GM19351 (cell line): ENCODE measurements around the gene C2orf78.

Experiments
- ATAC-seq: cut with Tn5 transposase; IDR thresholded peaks from one replicate; pipeline ENCODE4 v1.9.1; 2021; ENCODE audit warnings: mild to moderate bottlenecking, moderate library complexity; ENCODE audit not compliant: unreplicated experiment

The C2orf78 gene

DNA sequence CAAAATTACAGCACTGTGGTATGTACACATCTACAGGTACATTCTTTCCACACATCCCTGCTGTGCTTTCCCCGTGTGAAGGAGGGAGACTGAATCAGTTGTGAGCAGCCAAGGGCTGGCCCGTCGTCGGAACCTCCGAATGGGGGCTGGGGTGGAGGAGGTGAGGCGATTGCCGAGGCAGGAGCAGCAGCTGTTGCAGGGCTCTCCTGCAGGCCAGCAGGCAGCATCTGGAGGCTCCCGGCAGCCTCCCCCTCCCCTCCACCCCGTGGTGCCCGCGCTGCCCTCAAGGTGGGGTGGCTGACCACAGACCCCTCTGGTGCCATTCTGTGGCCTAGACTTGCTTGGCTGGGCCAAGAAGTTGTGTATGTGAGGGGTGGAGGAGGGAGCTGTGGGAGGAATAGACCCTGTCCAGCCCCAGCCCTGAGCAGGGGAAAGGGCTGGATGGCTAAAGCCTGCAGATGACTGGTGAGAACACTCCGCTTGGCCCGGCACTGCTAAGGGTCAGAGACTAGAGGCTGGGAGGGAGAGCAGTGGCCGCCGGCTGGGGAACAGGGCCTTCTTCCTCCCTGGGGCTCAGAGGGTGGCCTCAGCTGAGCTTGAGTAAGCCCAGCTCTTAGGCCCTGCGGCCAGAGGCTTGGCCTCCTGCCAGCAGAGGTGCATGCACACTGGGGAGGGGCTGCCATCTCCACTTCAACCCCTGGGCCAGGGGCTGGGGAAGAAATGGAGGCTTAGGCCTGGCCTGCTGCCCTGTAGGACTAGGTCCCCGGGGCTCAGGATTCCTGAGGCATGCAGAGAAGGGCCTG, 52.4 kb downstream of the C2orf78 start:
- ATAC-seq = no peak

- no peak for ATAC-seq
Measured at GRCh38 chr2:73837847-73838585, 54.0 kb downstream of the C2orf78 start.

DNA sequence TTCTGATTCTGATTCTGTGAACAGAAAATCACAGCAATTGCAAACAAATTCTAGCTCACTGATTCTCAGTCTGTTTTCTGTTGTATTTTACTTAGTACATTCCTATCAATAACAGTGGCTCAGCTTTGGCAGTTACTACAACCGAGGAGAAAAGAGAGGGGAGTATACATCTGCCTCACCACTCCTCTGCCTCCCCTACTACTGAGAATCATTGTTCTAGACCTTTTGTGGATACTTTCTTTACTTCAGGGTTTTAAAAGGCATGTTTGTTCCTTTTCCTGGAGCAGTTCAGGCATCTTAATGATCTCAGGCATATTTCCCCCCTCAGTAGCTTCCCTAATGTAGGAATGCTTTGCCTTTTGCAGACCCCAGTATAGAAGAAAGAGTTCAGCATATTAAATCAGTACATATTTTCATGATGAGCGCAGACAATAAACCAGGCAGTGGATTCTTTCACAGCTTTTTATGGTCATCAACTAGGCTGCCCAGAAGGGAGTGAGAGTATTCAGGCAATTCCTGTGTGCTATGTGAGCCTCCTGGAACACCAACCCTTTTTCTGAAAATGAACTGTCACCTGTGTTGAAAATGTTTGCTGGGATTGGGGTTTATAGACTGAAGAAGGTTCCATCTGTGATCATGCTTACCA, 55.0 kb downstream of the C2orf78 start:
- no peak for ATAC-seq

GRCh38 chr2:73839653-73840411, 55.8 kb downstream of the C2orf78 start:
- ATAC-seq = no peak

- ATAC-seq = no peak
Measured at GRCh38 chr2:73841912-73842738, 58.1 kb downstream of the C2orf78 start.

DNA sequence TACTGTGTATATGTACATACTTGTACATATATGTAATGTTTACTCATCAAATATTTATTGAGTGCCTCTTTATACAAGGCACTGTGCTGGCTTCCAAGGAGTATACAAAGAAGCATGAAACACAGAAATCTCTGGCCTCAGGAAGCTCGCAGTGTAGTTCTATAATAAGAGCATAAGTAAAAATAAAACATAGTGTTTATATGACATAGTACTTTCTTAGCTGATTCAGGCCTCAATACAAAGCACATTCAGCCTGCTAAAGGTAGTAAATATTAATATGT, 58.7 kb downstream of the C2orf78 start:
- ATAC-seq = no peak

DNA sequence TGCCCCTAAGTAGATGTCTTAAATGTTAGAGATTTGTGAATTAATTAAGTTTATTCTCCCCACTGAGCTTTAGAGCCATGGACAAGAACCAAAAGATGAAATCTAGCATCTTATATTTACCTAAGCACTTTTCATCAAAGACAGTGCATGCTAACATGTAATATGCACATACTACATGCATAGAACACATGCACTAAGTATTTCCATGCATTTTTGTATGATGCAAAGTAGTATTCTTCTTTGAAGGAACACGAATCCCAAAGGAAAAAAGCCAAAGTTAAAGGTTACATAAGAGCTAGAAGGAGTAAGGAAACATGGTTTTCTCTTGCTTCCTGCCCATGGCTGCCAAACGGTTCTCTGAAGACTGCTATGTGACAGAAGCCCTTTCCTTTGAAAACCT, 60.1 kb downstream of the C2orf78 start:
- ATAC-seq = no peak

DNA sequence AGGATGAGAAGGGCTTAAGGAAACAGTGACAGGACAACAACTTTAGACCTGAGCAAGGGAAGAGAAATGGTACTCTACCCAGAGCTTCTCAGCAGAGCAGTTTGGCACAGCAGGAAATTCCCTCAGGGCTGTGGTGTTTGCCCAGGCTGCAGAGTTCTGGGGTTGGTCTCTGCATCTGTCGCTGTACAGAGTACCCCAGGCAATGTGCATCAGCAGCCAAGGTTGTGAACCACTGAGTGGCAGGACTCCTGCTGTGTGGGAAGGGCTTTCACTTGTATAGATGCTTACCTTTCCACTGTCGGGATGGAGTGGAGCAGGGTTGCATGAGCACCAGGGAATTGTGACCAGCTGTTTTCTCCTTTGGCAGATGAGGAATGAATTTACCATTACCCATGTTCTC, 66.0 kb downstream of the C2orf78 start:
- ATAC-seq = no peak

DNA sequence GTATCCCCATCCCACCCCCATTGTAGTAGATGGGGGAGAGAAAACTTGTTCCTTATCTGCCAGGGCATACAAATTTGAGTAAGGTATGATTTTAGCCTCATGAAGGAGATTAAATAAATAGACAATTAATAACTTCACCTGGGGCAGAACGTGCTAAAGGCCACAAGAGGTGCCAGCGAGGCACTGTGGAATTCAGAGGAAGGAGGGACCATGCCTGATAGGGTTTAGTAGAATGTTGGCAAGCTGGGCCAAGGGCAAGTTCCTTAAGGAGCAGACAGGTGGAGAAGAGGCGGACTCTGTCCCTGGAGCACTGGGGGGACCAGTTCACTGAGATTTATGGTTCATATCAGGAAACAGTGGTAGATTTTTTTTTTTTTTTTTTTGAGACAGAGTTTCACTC, 67.3 kb downstream of the C2orf78 start:
- no peak for ATAC-seq

DNA sequence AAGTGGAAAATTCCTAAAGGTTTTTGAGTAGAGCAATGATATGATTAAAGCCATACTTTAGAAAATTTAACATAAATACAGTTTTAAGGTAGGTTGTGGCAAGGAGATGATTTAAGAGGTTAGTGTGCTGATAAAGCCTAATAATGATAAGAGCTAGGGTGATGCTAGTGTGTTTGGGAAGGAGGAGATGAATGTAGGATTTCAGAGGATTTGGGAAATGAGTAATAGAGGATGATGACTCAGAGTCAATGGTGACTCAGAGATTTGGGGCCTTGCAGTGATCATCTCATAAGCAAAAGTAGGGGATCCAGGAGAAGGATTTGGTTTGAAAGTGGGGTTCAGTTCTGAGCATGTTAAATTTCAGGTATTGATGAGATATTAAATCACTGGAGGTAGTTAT, 68.0 kb downstream of the C2orf78 start:
- no peak for ATAC-seq

GRCh38 chr2:73855526-73855925, 71.5 kb downstream of the C2orf78 start:
- ATAC-seq = no peak

- no peak for ATAC-seq
Measured at GRCh38 chr2:73856214-73856613, 72.2 kb downstream of the C2orf78 start.

GRCh38 chr2:73859721-73860586, 76.0 kb downstream of the C2orf78 start:
- no peak for ATAC-seq

DNA sequence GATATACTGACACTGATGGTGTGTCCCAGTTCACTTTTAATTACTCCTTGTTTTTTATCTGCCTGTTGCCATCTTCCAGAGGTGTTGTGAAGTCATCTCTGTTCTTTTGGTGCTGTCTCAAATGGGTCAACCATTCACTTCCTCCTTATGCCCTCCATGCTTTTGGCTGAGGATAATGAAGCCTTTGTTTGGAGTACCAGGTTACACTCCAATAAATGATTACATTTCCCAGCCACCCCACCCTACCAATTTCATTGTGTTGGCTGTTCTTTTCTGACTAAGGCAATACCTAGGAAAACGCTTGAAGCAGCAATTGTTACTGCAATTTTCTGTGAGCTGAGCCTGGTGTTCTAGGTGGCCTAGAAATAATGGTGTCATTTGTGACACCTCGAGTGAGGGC, 79.0 kb downstream of the C2orf78 start:
- ATAC-seq = no peak
